Measurements from ENCODE around the gene PSORS1C1.

PSORS1C1 gene

GRCh38 chr6:31128093-31128676 lies 13.6 kb downstream of the PSORS1C1 start:
- peak; percentile 58 to 78 for DNase-seq

DNA sequence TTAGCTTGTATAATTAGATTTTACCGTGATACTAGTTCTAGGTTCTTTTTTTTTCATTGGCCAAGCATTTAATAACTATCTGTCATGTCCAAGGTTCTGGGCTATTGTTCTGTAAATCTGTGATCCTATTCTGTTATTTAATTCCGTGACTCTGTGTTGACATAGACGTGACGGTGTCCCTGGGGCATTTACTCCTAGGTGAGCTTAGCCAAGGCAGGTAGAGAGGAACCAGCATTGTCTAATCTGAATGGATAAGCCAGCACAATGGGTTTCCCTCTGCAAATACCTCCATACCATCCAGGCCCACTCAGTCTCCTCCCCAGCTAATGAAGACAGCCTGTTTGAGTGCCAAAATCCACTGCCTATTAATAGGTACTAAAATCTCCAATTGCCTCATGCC lies 14.5 kb downstream of the PSORS1C1 start:
- no peak for DNase-seq

DNA sequence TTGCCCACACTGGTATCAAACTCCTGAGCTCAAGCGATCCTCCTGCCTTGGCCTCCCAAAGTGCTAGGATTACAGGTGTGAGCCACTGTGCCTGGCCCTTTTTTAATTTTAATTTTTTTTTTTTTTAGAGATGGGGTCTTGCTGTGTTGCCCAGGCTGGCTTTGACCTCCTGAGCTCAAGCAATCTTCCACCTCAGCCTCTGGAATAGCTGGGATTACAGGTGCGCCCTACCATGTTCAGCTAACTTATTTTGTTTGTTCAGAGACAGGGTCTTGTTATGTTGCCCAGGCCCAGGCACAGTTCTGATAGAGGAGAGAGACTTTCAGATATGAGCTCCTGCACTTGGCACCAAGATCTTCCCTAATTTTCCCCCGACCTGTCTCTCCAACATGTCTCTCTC lies 16.2 kb downstream of the PSORS1C1 start:
- DNase-seq: no peak

- no peak for DNase-seq
Measured at GRCh38 chr6:31131595-31131994, 17.0 kb downstream of the PSORS1C1 start.

- DNase-seq: no peak
Measured at GRCh38 chr6:31132806-31133205, 18.2 kb downstream of the PSORS1C1 start.

- DNase-seq: no peak
Measured at GRCh38 chr6:31135710-31136109, 21.1 kb downstream of the PSORS1C1 start.

- DNase-seq: no peak
Measured at GRCh38 chr6:31138982-31139381, 24.4 kb downstream of the PSORS1C1 start, which contains the start of gene PSORS1C2. Gene PSORS1C2 (minus strand): TSS chr6:31139066. CDS start chr6:31139026, 40 bp downstream.

GRCh38 chr6:31139599-31139998 lies 25.0 kb downstream of the PSORS1C1 start:
- no peak for DNase-seq

DNA sequence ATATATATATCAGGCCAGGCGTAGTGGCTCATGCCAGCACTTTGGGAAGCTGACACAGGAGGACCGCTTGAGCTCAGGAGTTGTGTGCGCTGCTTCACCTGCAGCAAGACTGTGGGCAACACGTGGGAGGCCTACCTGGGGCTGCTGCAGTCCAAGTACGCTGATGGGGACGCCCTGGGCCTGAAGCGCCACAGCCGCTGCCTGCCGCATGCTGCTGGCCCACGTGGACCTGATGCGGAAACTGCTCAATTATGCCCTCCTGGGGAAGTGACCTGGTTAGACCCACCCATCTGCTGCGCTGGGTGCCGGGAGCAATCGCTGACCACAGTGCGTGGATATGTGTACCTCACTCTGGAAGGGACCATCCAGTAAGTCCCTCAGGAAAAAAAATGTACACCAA lies 26.0 kb downstream of the PSORS1C1 start:
- DNase-seq: no peak

GRCh38 chr6:31142361-31142761 lies 27.8 kb downstream of the PSORS1C1 start:
- no peak for DNase-seq

GRCh38 chr6:31143148-31143547 lies 28.5 kb downstream of the PSORS1C1 start:
- no peak for DNase-seq

- no peak for DNase-seq
Measured at GRCh38 chr6:31144296-31144969, 29.8 kb downstream of the PSORS1C1 start.

DNA sequence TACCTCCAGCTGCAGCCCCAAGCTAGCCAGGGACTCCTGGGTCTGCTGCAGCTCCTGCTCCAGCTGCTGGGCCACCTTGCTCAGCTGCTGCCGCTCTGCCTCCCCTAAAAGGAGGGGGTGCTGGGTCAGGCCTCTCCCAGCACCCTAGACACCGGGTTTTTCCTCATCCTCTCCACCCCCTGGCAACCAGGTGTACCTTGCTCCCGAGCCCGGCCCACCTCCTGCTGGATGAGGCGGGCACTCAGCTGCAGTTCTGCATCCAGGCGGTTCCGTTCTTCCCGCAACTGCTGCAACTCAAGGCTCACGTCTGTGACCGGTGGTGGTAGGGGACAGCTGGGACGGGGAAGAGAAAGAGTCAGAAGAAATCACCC lies 30.4 kb downstream of the PSORS1C1 start:
- no peak for DNase-seq

- DNase-seq: no peak
Measured at GRCh38 chr6:31145386-31145785, 30.8 kb downstream of the PSORS1C1 start.

DNA sequence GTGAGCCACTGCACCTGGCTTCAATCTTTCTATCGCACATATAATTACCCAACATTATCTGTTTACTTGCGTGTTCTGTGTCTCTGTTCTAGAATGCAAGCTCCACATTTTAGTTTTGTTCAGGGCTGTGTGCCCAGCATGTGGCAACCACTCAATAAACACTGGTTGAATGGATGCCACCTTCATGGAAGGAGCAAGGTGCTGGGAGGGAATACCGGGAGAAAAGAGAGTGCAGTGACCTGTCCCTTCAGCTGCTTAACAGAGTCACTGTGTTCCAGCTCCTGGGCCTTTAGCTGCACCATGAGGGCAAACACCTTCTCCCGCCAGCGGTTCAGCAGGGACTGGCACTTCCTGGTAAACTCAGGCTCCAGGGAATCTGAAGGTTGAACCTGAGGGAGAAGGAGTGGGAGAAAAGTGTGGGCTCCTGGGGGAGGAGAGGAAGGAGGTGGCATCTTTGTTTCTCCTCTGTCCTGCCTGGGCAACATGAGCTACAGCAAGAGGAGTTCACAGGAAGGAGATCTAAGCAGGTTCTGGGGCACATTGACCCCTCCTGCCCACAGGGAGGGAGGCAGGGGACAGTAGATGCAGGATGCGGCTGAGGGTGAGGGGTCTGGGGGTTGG lies 35.3 kb downstream of the PSORS1C1 start:
- DNase-seq: no peak

GRCh38 chr6:31152781-31153180 lies 38.2 kb downstream of the PSORS1C1 start:
- DNase-seq: no peak

DNA sequence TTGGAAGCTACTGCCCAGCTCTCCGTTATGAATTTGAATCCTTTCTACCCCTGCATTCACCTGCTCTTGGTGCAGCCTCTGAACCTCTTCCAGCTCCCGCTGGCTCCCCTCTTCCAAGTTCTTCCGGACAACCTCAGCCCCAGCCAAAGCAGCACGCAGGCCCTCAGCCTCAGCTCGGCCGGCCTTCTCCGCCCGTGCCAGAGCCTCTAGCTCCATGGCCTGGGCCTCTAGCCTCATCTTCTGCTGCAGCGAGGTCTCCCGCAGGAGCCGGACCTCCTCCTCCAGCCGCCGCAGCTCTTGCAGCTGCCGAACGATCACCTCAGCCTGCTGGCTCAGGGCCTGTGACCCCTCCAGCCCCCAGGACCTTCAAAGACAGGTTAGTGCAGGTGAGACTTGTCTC lies 39.8 kb downstream of the PSORS1C1 start:
- no peak for DNase-seq

DNA sequence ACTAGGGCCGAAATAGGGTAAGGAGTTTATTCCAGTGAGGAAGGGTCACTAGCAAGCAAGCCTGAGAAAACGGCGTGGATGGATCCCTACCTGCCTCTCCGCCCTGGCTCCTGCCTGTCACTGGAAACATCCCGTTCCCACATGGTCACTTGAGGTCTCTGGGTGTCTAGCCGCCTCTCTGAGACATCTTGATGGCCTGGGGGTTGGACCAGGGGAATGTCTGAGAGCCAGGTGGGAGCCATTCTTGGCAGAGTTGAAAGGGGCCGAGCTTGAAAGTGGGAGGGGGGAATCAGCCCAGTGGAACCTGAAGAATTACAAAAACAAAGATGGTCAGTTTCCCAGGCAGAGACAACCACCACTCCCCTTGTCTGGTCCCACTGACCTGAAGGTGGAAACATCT lies 42.0 kb downstream of the PSORS1C1 start:
- DNase-seq: no peak

DNA sequence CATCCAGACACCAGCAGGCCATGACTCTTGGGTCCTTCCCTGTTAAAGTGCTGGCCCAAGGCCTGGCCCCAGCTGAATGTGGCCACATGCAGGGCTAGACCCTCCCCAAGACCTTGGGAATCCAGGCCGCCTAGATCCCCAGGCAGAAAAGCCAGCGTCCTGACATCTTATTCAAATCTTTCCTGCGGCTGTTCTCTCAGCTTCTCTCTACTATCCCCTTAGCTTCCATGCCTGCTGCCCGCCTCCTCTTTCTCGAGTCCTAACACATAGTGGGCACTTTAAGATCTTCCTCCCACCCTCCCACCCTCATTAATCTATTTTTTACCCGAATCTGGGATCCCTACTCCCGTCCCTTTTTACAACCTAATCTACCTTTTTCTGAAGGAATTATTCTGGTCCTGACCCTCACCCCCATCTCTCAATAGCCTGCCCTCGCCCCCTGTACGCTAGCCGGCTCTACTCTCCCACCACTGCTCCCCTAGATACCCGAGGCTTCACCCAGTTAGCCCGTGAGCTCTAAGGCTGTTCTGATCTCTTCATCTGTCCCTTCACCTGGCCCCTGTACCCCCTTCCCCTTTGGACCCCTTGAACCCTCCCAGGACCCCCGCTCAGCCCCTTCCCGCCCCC lies 43.0 kb downstream of the PSORS1C1 start, which contains the start of gene CCHCR1:
Gene CCHCR1, minus strand, starts transcription at position 290 of the 627 bp plus-strand sequence. Its CDS starts 202 bp downstream, at position 88.
- no peak for DNase-seq

GRCh38 chr6:31158140-31158862 lies 43.7 kb downstream of the PSORS1C1 start, which contains the start of gene TCF19:
Gene TCF19 (plus strand): TSS chr6:31158589. CDS start chr6:31159470, 881 bp downstream.
- peak; percentile 99 for DNase-seq

DNA sequence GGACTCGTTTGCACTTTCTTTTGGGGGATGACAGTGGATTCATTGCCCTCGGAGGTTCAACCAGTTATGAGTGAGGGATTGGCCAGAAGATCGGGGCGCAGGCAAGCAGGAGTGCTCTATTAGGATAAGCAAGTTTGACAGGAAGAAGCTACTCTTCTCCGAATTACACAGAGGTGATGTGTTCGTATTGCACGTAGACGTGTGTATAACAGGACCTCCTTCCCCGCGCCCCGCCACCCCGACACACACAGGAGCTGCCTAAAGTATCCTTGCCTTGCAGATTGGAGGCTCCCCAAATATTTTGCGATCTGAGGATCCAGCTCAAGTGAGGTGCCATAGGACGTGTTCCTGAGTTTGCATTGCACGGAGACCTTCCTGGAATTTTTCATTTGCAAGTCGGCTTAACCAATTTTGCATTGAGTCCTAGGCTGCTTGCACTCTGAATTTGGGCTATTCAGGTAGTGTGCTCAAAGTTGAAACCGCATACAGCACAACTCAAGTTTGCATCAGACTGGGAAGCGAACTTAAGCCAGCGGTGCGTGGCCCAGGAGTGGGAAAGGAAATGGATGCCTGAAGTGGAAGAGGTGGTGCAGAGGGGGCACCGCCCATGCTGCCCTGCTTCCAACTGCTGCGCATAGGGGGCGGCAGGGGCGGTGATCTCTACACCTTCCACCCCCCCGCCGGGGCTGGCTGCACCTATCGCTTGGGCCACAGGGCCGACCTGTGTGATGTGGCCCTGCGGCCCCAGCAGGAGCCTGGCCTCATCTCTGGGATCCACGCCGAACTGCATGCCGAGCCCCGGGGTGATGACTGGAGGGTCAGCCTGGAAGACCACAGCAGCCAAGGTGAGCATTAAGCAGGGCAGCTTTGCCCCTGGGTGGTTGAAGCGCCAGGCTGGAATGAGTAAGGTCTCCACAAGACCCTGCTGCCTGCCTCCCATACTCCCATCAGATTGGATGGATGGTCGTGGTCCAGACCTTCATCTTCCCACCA lies 44.6 kb downstream of the PSORS1C1 start:
- peak in 1 of 2 donors; percentile 26 for DNase-seq
